IPS-18a (cell line): ENCODE results near the gene SLC8A1.

ENCODE experiments used
- H3K27ac ChIP-seq: one replicate; pipeline ENCODE4 v1.5.1; 2013; ENCODE audit warnings: low read length
- H3K27me3 ChIP-seq: one replicate; pipeline ENCODE4 v1.6.1; 2013; ENCODE audit warnings: mild to moderate bottlenecking, low read length; ENCODE audit not compliant: control insufficient read depth, insufficient read depth
- H3K36me3 ChIP-seq: one replicate; pipeline ENCODE4 v1.6.1; 2013; ENCODE audit warnings: low read depth, low read length; ENCODE audit not compliant: control insufficient read depth
- H3K4me1 ChIP-seq: one replicate; pipeline ENCODE4 v1.6.1; 2013; ENCODE audit warnings: low read depth, low read length; ENCODE audit not compliant: control insufficient read depth
- H3K4me3 ChIP-seq: one replicate; pipeline ENCODE4 v1.5.1; 2013; ENCODE audit warnings: low read length
- H3K9ac ChIP-seq: one replicate; pipeline ENCODE4 v1.6.1; 2013; ENCODE audit warnings: mild to moderate bottlenecking, low read length, moderate library complexity
- H3K9me3 ChIP-seq: one replicate; pipeline ENCODE4 v1.6.1; 2013; ENCODE audit warnings: low read depth, low read length; ENCODE audit not compliant: control insufficient read depth

The SLC8A1 gene

GRCh38 chr2:40259900-40260299 is 192.0 kb downstream of the SLC8A1 start:
- Histone ChIP-seq H3K9me3 (no peaks in the 10 kb centered on the region), H3K36me3 (no peaks in the 10 kb centered on the region), H3K4me1 (no peaks in the 10 kb centered on the region), H3K27ac (no peak overlapping the region), H3K4me3 (no peak overlapping the region), H3K27me3 (no peaks in the 10 kb centered on the region), H3K9ac (no peak overlapping the region)

DNA sequence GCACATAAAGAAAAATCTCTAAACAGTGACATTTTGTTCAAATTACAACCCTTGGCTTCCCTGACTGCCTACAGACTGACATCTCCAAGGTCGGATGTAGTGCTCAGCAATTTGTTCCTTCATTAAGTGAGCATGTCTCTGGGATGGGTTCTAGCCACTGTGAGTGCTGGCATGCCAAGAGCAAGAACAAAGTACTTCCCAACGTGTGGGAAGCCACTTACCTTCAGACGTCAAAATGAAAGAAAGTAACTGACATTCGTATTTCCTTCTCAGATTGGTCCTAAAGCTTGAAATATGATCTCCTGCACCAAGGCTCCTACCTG is 193.8 kb downstream of the SLC8A1 start:
- no peak overlapping the region for H3K27ac ChIP-seq
- H3K9ac ChIP-seq: no peak overlapping the region
- H3K9me3 ChIP-seq: no peaks in the 10 kb centered on the region
- H3K36me3 ChIP-seq: no peaks in the 10 kb centered on the region
- H3K4me1 ChIP-seq: no peaks in the 10 kb centered on the region
- no peaks in the 10 kb centered on the region for H3K27me3 ChIP-seq
- no peak overlapping the region for H3K4me3 ChIP-seq

- Histone ChIP-seq H3K27ac (no peak overlapping the region), H3K4me1 (no peaks in the 10 kb centered on the region), H3K9me3 (no peaks in the 10 kb centered on the region), H3K9ac (no peak overlapping the region), H3K36me3 (no peaks in the 10 kb centered on the region), H3K4me3 (no peak overlapping the region), H3K27me3 (no peaks in the 10 kb centered on the region)
Observed at GRCh38 chr2:40257340-40258134, 194.4 kb downstream of the SLC8A1 start.

DNA sequence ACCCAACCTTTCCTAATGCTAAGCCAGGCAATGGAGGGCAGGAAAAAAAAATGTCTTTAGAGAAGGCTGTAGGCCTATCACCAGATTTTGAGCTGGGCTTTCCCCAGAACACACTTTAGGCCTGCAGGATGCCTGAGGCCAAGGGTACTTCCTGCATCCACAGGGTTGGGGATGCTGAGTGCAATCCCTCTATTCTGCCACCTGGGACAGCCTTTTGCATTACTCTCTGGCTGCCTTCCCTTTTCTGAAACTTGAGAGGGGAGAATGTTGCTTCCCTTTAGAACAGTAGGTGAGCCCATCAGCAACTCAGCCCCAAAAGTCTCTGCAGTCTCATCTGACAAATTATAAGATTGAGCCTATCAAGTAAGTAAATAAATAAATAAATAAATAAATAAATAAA is 195.2 kb downstream of the SLC8A1 start:
- Histone ChIP-seq H3K4me1 (no peaks in the 10 kb centered on the region), H3K27me3 (no peaks in the 10 kb centered on the region), H3K9ac (no peak overlapping the region), H3K4me3 (no peak overlapping the region), H3K36me3 (no peaks in the 10 kb centered on the region), H3K9me3 (no peaks in the 10 kb centered on the region), H3K27ac (no peak overlapping the region)

GRCh38 chr2:40256008-40256407 is 195.9 kb downstream of the SLC8A1 start:
- Histone ChIP-seq H3K4me1 (no peaks in the 10 kb centered on the region), H3K4me3 (no peak overlapping the region), H3K36me3 (no peaks in the 10 kb centered on the region), H3K27me3 (no peaks in the 10 kb centered on the region), H3K9me3 (no peaks in the 10 kb centered on the region), H3K27ac (no peak overlapping the region), H3K9ac (no peak overlapping the region)

DNA sequence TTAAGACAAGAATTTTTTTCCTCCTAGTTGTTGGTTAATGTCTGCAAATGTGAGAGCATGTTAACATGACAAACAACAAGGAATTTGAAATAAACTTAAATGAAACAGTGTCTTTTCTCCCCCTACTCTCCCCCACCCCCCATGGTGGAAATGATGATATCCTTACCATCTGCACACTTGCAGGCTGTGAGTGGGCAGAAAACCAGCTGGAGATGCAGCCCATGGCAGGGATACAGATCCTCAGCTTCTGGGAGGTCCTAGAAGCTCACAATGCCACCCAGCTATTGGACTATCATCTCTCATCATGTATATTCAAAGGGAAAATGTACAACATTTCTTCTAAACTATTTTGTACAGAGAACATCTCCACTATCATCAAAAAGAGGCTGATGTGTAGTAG is 196.8 kb downstream of the SLC8A1 start:
- Histone ChIP-seq H3K27ac (no peak overlapping the region), H3K4me3 (no peak overlapping the region), H3K4me1 (no peaks in the 10 kb centered on the region)

DNA sequence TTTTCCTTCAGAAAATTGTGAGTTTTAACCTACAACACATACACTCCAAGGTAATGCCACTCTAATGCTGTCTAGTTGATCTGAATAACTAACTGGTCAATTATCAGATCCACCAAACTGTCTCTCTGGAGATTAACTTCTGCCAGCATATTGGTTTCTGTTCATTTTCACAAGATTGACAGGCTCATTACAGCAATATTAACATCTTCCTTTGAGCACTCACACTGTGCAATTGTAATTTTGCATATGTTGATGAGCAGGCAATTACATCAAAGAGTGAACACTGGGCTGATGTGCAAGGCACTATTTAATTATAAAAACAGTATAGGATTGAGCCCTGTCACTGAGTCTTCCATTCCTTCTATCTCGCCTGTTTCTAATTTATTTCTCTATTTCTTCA is 197.3 kb downstream of the SLC8A1 start:
- Histone ChIP-seq H3K4me1 (no peaks in the 10 kb centered on the region), H3K4me3 (no peak overlapping the region), H3K9ac (no peak overlapping the region), H3K27me3 (no peaks in the 10 kb centered on the region), H3K36me3 (no peaks in the 10 kb centered on the region), H3K27ac (no peak overlapping the region), H3K9me3 (no peaks in the 10 kb centered on the region)

More for the DNA sequence above, 196.8 kb downstream of the SLC8A1 start:
- Histone ChIP-seq H3K9me3 (no peaks in the 10 kb centered on the region), H3K9ac (no peak overlapping the region), H3K36me3 (no peaks in the 10 kb centered on the region), H3K27me3 (no peaks in the 10 kb centered on the region)

GRCh38 chr2:40251137-40251536 is 200.8 kb downstream of the SLC8A1 start:
- H3K27ac ChIP-seq: no peak overlapping the region
- peak overlapping the region; percentile 24 for H3K9ac ChIP-seq
- H3K4me1 ChIP-seq: no peaks in the 10 kb centered on the region
- H3K4me3 ChIP-seq: no peak overlapping the region
- no peaks in the 10 kb centered on the region for H3K27me3 ChIP-seq
- H3K9me3 ChIP-seq: no peaks in the 10 kb centered on the region
- no peaks in the 10 kb centered on the region for H3K36me3 ChIP-seq

- H3K27ac ChIP-seq: no peak overlapping the region
- no peaks in the 10 kb centered on the region for H3K9me3 ChIP-seq
- H3K27me3 ChIP-seq: no peaks in the 10 kb centered on the region
- H3K36me3 ChIP-seq: no peaks in the 10 kb centered on the region
- H3K9ac ChIP-seq: no peak overlapping the region
- H3K4me3 ChIP-seq: no peak overlapping the region
- peaks cover 5% of the 10 kb centered on the region for H3K4me1 ChIP-seq
Observed at GRCh38 chr2:40249577-40249976, 202.3 kb downstream of the SLC8A1 start.

DNA sequence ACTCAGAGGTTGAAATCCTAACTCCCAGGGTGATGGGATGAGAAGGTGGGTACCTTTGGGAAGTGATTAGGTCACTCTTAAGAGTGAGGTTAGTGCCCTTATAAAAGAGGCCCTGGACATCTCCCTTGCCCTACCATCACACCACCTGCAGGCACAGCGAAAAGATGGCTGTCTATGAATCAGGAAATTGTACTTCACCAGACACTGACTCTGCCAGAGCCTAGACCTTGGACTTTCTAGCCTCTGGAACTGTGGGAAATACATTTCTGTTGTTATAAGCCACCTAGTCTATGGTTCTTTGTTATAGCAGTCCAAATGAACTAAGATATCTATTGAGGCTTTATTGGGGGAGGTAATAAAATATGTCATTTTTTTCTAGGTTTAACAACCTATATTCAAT is 203.6 kb downstream of the SLC8A1 start:
- no peaks in the 10 kb centered on the region for H3K27me3 ChIP-seq
- H3K27ac ChIP-seq: no peak overlapping the region
- no peaks in the 10 kb centered on the region for H3K9me3 ChIP-seq
- peaks cover 18% of the 10 kb centered on the region for H3K4me1 ChIP-seq
- H3K4me3 ChIP-seq: no peak overlapping the region
- H3K36me3 ChIP-seq: no peaks in the 10 kb centered on the region
- no peak overlapping the region for H3K9ac ChIP-seq

DNA sequence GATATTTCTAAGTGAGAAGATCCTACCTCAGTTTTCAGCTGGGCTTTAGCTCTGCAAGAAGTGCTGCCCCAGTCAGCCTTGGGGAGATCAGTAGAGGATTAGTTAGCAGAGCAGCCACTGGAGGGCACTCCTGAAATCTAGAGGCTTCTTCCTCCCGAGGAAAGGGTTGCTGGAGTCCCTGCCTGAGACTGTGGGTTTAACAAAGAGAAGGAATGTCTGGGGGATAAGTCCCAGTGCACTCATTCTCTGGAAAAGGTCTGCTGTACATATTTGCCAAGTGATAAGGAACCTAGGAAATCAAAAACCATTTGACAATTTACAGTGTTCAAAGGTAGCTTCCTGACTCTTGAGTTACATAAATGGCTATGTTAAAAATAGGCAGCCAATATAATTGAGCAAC is 207.2 kb downstream of the SLC8A1 start:
- no peaks in the 10 kb centered on the region for H3K27me3 ChIP-seq
- peaks cover 4% of the 10 kb centered on the region for H3K9me3 ChIP-seq
- H3K27ac ChIP-seq: no peak overlapping the region
- no peak overlapping the region for H3K9ac ChIP-seq
- no peaks in the 10 kb centered on the region for H3K36me3 ChIP-seq
- no peak overlapping the region for H3K4me3 ChIP-seq
- peaks cover 37% of the 10 kb centered on the region for H3K4me1 ChIP-seq

DNA sequence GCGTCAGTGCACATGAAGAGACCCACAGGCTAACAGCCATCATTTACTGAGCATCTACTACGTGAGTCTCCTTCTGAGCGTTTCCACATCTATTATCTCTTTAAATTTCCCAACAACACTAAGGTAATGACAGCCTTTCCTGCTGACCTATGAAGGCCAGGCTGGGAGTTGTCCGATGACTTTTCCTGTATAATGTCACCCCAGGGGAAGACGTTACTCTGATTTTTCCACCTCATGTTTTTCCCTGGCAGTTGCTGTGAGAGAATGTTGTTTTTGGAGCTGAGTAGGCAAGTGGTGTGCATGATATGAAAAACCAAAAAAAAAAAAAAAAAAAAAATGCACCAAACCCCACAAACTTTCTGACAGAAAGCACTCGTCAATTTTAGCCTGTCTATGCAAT is 207.6 kb downstream of the SLC8A1 start:
- Histone ChIP-seq H3K27me3 (no peaks in the 10 kb centered on the region), H3K36me3 (no peaks in the 10 kb centered on the region), H3K9me3 (peaks cover 4% of the 10 kb centered on the region), H3K4me1 (peaks cover 37% of the 10 kb centered on the region), H3K4me3 (no peak overlapping the region), H3K27ac (no peak overlapping the region), H3K9ac (no peak overlapping the region)
